Neutrophil (primary cell): ENCODE results near the gene KIF6.

Experiments used
- H3K27ac ChIP-seq: fragments of 200-600 bp; sonication (generic); 2 replicates; pipeline ENCODE4 v1.5.1; 2016; ENCODE audit warnings: mild to moderate bottlenecking, moderate library complexity
- H3K27me3 ChIP-seq: fragments of 200-600 bp; sonication (generic); 2 replicates; pipeline ENCODE4 v1.6.0; 2016; ENCODE audit warnings: mild to moderate bottlenecking
- H3K36me3 ChIP-seq: fragments of 200-600 bp; sonication (generic); 2 replicates; pipeline ENCODE4 v1.5.1; 2017
- H3K4me1 ChIP-seq, 2 experiments: fragments of 200-600 bp in 1 of 2; sonication (generic) in 1 of 2; 1 replicate in 1 of 2; 2 replicates in 1 of 2; pipeline versions ENCODE4 v1.5.1 to v1.6.1; 2013 to 2016; ENCODE audit warnings: low read depth in 1 of 2, low read length in 1 of 2, mild to moderate bottlenecking in 1 of 2, moderate library complexity in 1 of 2; ENCODE audit not compliant: control insufficient read depth in 1 of 2, insufficient read depth in 1 of 2
- H3K4me3 ChIP-seq, 2 experiments: fragments of 200-600 bp in 1 of 2; sonication (generic) in 1 of 2; 1 replicate in 1 of 2; 2 replicates in 1 of 2; pipeline ENCODE4 v1.5.1; 2013 to 2016; ENCODE audit warnings: low read depth in 1 of 2, low read length in 1 of 2, mild to moderate bottlenecking in 1 of 2, moderate library complexity in 1 of 2
- H3K9me3 ChIP-seq: fragments of 200-600 bp; sonication (generic); 2 replicates; pipeline ENCODE4 v1.5.1; 2016
- CTCF ChIP-seq: fragments of 200-600 bp; sonication (generic); IDR thresholded peaks from 2 replicates; pipeline ENCODE4 v1.5.1; 2016; ENCODE audit warnings: antibody characterized with exemption

The KIF6 gene

GRCh38 chr6:39617026-39617425 is 108.2 kb downstream of the KIF6 start:
- H3K4me1 ChIP-seq = no peaks in the 10 kb centered on the region
- no peak overlapping the region for H3K27ac ChIP-seq
- TF ChIP-seq CTCF = no peak
- no peak overlapping the region for H3K4me3 ChIP-seq
- no peaks in the 10 kb centered on the region for H3K9me3 ChIP-seq
- H3K27me3 ChIP-seq = peaks cover 7% of the 10 kb centered on the region
- H3K36me3 ChIP-seq = no peaks in the 10 kb centered on the region

- Histone ChIP-seq H3K27me3 (peaks cover 7% of the 10 kb centered on the region), H3K9me3 (no peaks in the 10 kb centered on the region), H3K36me3 (no peaks in the 10 kb centered on the region), H3K4me3 (no peak overlapping the region), H3K4me1 (no peaks in the 10 kb centered on the region), H3K27ac (no peak overlapping the region)
- TF ChIP-seq CTCF = no peak
These were observed 109.6 kb downstream of the KIF6 start for GRCh38 chr6:39615622-39616021.

- Histone ChIP-seq H3K27me3 (peaks cover 4% of the 10 kb centered on the region), H3K4me3 (no peak overlapping the region), H3K9me3 (no peaks in the 10 kb centered on the region), H3K4me1 (no peaks in the 10 kb centered on the region), H3K36me3 (no peaks in the 10 kb centered on the region), H3K27ac (no peak overlapping the region)
- no peak for TF ChIP-seq CTCF
These were observed 110.7 kb downstream of the KIF6 start for GRCh38 chr6:39614393-39614950.

- Histone ChIP-seq H3K4me3 (no peak overlapping the region), H3K4me1 (no peaks in the 10 kb centered on the region), H3K9me3 (no peaks in the 10 kb centered on the region), H3K27ac (no peak overlapping the region), H3K27me3 (peaks cover 4% of the 10 kb centered on the region), H3K36me3 (no peaks in the 10 kb centered on the region)
- no peak for TF ChIP-seq CTCF
These were observed 115.0 kb downstream of the KIF6 start for GRCh38 chr6:39610221-39610620.

- Histone ChIP-seq H3K9me3 (no peaks in the 10 kb centered on the region), H3K36me3 (no peaks in the 10 kb centered on the region), H3K4me1 (no peaks in the 10 kb centered on the region), H3K4me3 (no peak overlapping the region), H3K27me3 (peaks cover 6% of the 10 kb centered on the region), H3K27ac (no peak overlapping the region)
- no peak for TF ChIP-seq CTCF
These were observed 116.4 kb downstream of the KIF6 start for GRCh38 chr6:39608652-39609345.
